Fibroblast of lung (primary cell): ENCODE results near the gene ZBTB49. TPM values are rescaled to one million over a fixed set of nuclear protein-coding genes. Genes with fewer than 3 reads are reported as not detected.

Experiments
- DNase-seq, 2 donors: peaks; one replicate each; pipeline versions ENCODE4 v3.0.0 to v3.0.0-alpha.2; 2010; ENCODE audit warnings: low read depth in 2 of 2
- H2AFZ ChIP-seq: 2 replicates; pipeline ENCODE4 v1.5.1; 2012; ENCODE audit warnings: low read length, control low read depth, inconsistent platforms
- H3K27ac ChIP-seq: 2 replicates; pipeline ENCODE4 v1.5.1; 2011; ENCODE audit warnings: low read length, control low read depth; ENCODE audit not compliant: insufficient read depth
- H3K27me3 ChIP-seq: 2 replicates; pipeline ENCODE4 v1.5.1; 2011; ENCODE audit warnings: mild to moderate bottlenecking, low read length; ENCODE audit not compliant: control insufficient read depth, insufficient read depth
- H3K36me3 ChIP-seq: 2 replicates; pipeline ENCODE4 v1.5.1; 2011; ENCODE audit warnings: low read length; ENCODE audit not compliant: control insufficient read depth, insufficient read depth
- H3K4me1 ChIP-seq: 2 replicates; pipeline ENCODE4 v1.5.1; 2011; ENCODE audit warnings: low read length; ENCODE audit not compliant: control insufficient read depth, insufficient read depth; ENCODE audit errors: extremely low read depth
- H3K4me2 ChIP-seq: 2 replicates; pipeline ENCODE4 v1.5.1; 2011; ENCODE audit warnings: low read length, control low read depth; ENCODE audit not compliant: insufficient read depth; ENCODE audit errors: extremely low read depth
- H3K4me3 ChIP-seq, 4 experiments: fragments of 200-600 bp in 1 of 4; sonication (generic) in 1 of 4; replicated peaks in 1 of 4; 2 replicates each; pipeline ENCODE4 v1.5.1; 2011 to 2016; ENCODE audit warnings: low read length in 4 of 4, low read depth in 3 of 4, mild to moderate bottlenecking in 3 of 4, control low read depth in 2 of 4, inconsistent platforms in 1 of 4, mixed read lengths in 1 of 4; ENCODE audit not compliant: insufficient read depth in 1 of 4; ENCODE audit errors: control extremely low read depth in 1 of 4
- H3K79me2 ChIP-seq: 2 replicates; pipeline ENCODE4 v1.5.1; 2012; ENCODE audit warnings: mild to moderate bottlenecking, low read length, inconsistent platforms; ENCODE audit not compliant: control insufficient read depth, insufficient read depth
- H3K9ac ChIP-seq: 2 replicates; pipeline ENCODE4 v1.5.1; 2011; ENCODE audit warnings: mild to moderate bottlenecking, low read length, control low read depth; ENCODE audit not compliant: insufficient read depth
- H3K9me3 ChIP-seq: 2 replicates; pipeline ENCODE4 v1.5.1; 2012; ENCODE audit warnings: low read depth, low read length; ENCODE audit not compliant: control insufficient read depth, insufficient read depth
- H4K20me1 ChIP-seq: 2 replicates; pipeline ENCODE4 v1.5.1; 2011; ENCODE audit warnings: low read length; ENCODE audit not compliant: control insufficient read depth, insufficient read depth; ENCODE audit errors: extremely low read depth
- CTCF ChIP-seq, 2 donors: IDR thresholded peaks in 1 of 2; conservative IDR thresholded peaks in 1 of 2; 1 replicate in 1 of 2; 2 replicates in 1 of 2; pipeline ENCODE4 v1.5.1; 2011 to 2012; ENCODE audit warnings: low read length in 2 of 2, control low read depth in 1 of 2, inconsistent platforms in 1 of 2, low read depth in 1 of 2, mild to moderate bottlenecking in 1 of 2
- EZH2 ChIP-seq: IDR thresholded peaks from 2 replicates; pipeline ENCODE4 v1.5.1; 2012; ENCODE audit warnings: low read length, control low read depth, mild to moderate bottlenecking; ENCODE audit errors: missing control alignments
- polyA minus RNA-seq: library from RNA; depleted of rRNA, polyadenylated mRNA; stranded (reverse); fragments of >200 nt; gene quantifications from 2 replicates; pipeline ENCODE4 v1.2.3, GENCODE V29; 2011; ENCODE audit warnings: low replicate concordance
- polyA plus RNA-seq, 2 donors: library from polyadenylated mRNA; depleted of rRNA in 1 of 2; stranded (reverse) in 1 of 2; unstranded in 1 of 2; fragments of >200 nt; gene quantifications; 2 replicates each; pipeline ENCODE4 v1.2.1, GENCODE V29; 2011 to 2012; ENCODE audit warnings: missing spikeins in 1 of 2
- total RNA-seq: library from RNA; depleted of rRNA; stranded (reverse); fragments of >200 nt; gene quantifications from 2 replicates; pipeline ENCODE4 v1.2.1, GENCODE V29; 2014

ZBTB49 gene
- 3.1 and 3.5 TPM in 2 replicates for total RNA-seq
- polyA plus RNA-seq = 2.1 and 2.8 TPM in 2 replicates
- 1.7 and 2.4 TPM in 2 replicates for polyA plus RNA-seq (2012)
- polyA minus RNA-seq = 3.8 and 4.0 TPM in 2 replicates

GRCh38 chr4:4289941-4290850 is at the start of gene ZBTB49, which contains the start of gene LYAR:
ZBTB49 (plus strand) TSS chr4:4290251; CDS start chr4:4299946, 9,695 bp downstream.
LYAR (minus strand) TSS chr4:4290154; CDS start chr4:4283742, 6,412 bp downstream.
- Histone ChIP-seq H3K79me2 (peaks cover 51% of the 10 kb centered on the region), H3K27me3 (no peaks in the 10 kb centered on the region), H3K9me3 (no peaks in the 10 kb centered on the region), H3K4me1 (peaks cover 13% of the 10 kb centered on the region), H2AFZ (peak within 1 kb of the TSS; percentile 96), H3K27ac (peak within 1 kb of the TSS; percentile 77), H3K36me3 (no peaks in the 10 kb centered on the region), H3K4me2 (peak within 1 kb of the TSS; percentile 99), H3K4me3 (peak within 1 kb of the TSS; percentile 69 to 99 (median 94)), H3K9ac (peak within 1 kb of the TSS; percentile 81), H4K20me1 (no peaks in the 10 kb centered on the region)
- no peak for TF ChIP-seq EZH2
- TF ChIP-seq CTCF (conservative IDR thresholded peaks at IDR 0.05 in 1 of 2, IDR thresholded peaks at IDR 0.05 in 1 of 2; ENCODE audit: low read depth in 1 of 2, low read length in 2 of 2) = no peak
- peak; percentile 84 to 86 for DNase-seq

- Histone ChIP-seq H4K20me1 (no peaks in the 10 kb centered on the region), H3K27ac (no peak overlapping the region), H3K79me2 (peaks cover 10% of the 10 kb centered on the region), H3K27me3 (no peaks in the 10 kb centered on the region), H3K9ac (no peak overlapping the region), H2AFZ (no peak overlapping the region), H3K4me3 (no peak overlapping the region), H3K36me3 (peaks cover 6% of the 10 kb centered on the region), H3K4me1 (peaks cover 4% of the 10 kb centered on the region), H3K9me3 (no peaks in the 10 kb centered on the region), H3K4me2 (no peak overlapping the region)
- no peak for TF ChIP-seq EZH2
- no peak for TF ChIP-seq CTCF (conservative IDR thresholded peaks at IDR 0.05 in 1 of 2, IDR thresholded peaks at IDR 0.05 in 1 of 2; ENCODE audit: low read depth in 1 of 2, low read length in 2 of 2)
- no peak for DNase-seq
These were observed 44.9 kb upstream of the ZBTB49 start for GRCh38 chr4:4245172-4245571.

GRCh38 chr4:4247696-4248028 is 42.4 kb upstream of the ZBTB49 start:
- DNase-seq = no peak
- no peak for TF ChIP-seq EZH2
- TF ChIP-seq CTCF (conservative IDR thresholded peaks at IDR 0.05 in 1 of 2, IDR thresholded peaks at IDR 0.05 in 1 of 2; ENCODE audit: low read depth in 1 of 2, low read length in 2 of 2) = no peak
- Histone ChIP-seq H3K9ac (peak overlapping the region; percentile 96), H4K20me1 (no peaks in the 10 kb centered on the region), H3K4me1 (peaks cover 4% of the 10 kb centered on the region), H3K27me3 (no peaks in the 10 kb centered on the region), H3K4me2 (peak overlapping the region; percentile 96), H3K9me3 (no peaks in the 10 kb centered on the region), H2AFZ (peak overlapping the region; percentile 79), H3K79me2 (peaks cover 10% of the 10 kb centered on the region), H3K27ac (peak overlapping the region; percentile 92), H3K4me3 (peak overlapping the region; percentile 79 to 99 (median 93)), H3K36me3 (peaks cover 4% of the 10 kb centered on the region)
